Stimulated activated CD8-positive, alpha-beta memory T cell treated with anti-CD3 and anti-CD28 coated beads, Interleukin-15, amount 100 ng/mL, for 1 hour (primary cell): Measurements from ENCODE around the gene GEN1.

Source experiments
- DNase-seq: peaks from one replicate; pipeline ENCODE4 v3.0.0-alpha.2; 2020; ENCODE audit warnings: low read depth

Gene GEN1

GRCh38 chr2:17752892-17753802 lies 791 bp upstream of the GEN1 start:
- no peak for DNase-seq

- no peak for DNase-seq
These were observed 961 bp downstream of the GEN1 start for GRCh38 chr2:17754773-17755425.

GRCh38 chr2:17756668-17757067 lies 2.7 kb downstream of the GEN1 start:
- no peak for DNase-seq

GRCh38 chr2:17757321-17757720 lies 3.4 kb downstream of the GEN1 start:
- DNase-seq: no peak

GRCh38 chr2:17758118-17758517 lies 4.2 kb downstream of the GEN1 start:
- DNase-seq: no peak

GRCh38 chr2:17759805-17760204 lies 5.9 kb downstream of the GEN1 start:
- no peak for DNase-seq

GRCh38 chr2:17762451-17762850 lies 8.5 kb downstream of the GEN1 start:
- no peak for DNase-seq

- DNase-seq: no peak
These were observed 9.8 kb downstream of the GEN1 start for GRCh38 chr2:17763641-17764333.

GRCh38 chr2:17765398-17765797 lies 11.5 kb downstream of the GEN1 start:
- DNase-seq: no peak

GRCh38 chr2:17768894-17769293 lies 15.0 kb downstream of the GEN1 start:
- DNase-seq: no peak

- no peak for DNase-seq
These were observed 18.0 kb downstream of the GEN1 start for GRCh38 chr2:17771956-17772355.

- no peak for DNase-seq
These were observed 18.6 kb downstream of the GEN1 start for GRCh38 chr2:17772532-17772931.

- DNase-seq: no peak
These were observed 26.6 kb downstream of the GEN1 start for GRCh38 chr2:17780546-17780945.

GRCh38 chr2:17781482-17781881 lies 27.5 kb downstream of the GEN1 start:
- no peak for DNase-seq

GRCh38 chr2:17786727-17787126 lies 32.8 kb downstream of the GEN1 start:
- no peak for DNase-seq

GRCh38 chr2:17788773-17789172 lies 34.8 kb downstream of the GEN1 start:
- DNase-seq: no peak

GRCh38 chr2:17790536-17790935 lies 36.6 kb downstream of the GEN1 start:
- DNase-seq: no peak

GRCh38 chr2:17791121-17791816 lies 37.3 kb downstream of the GEN1 start:
- no peak for DNase-seq

GRCh38 chr2:17791817-17792130 lies 37.8 kb downstream of the GEN1 start:
- no peak for DNase-seq

- DNase-seq: no peak
These were observed 38.6 kb downstream of the GEN1 start for GRCh38 chr2:17792515-17792914.

GRCh38 chr2:17793296-17793695 lies 39.4 kb downstream of the GEN1 start:
- no peak for DNase-seq

GRCh38 chr2:17793803-17794354 lies 39.9 kb downstream of the GEN1 start:
- DNase-seq: no peak
